Measurements from ENCODE around the gene MEI1. TPM values are rescaled to one million over a fixed set of nuclear protein-coding genes. Genes with fewer than 3 reads are reported as not detected.

The MEI1 gene
- total RNA-seq, 2 experiments from 2014 or later: 54.6 to 60.0 TPM

GRCh38 chr22:41780746-41781505 is 81.6 kb downstream of the MEI1 start:
- Mint-ChIP-seq H3K4me3 (peak overlapping the region; percentile 78), H3K27ac (peak overlapping the region; percentile 97), H3K27me3 (no peaks in the 10 kb centered on the region), H3K36me3 (ENCODE audit: low read depth) (peaks cover 9% of the 10 kb centered on the region), H3K9me3 (no peaks in the 10 kb centered on the region), H3K4me1 (peaks cover 46% of the 10 kb centered on the region)
- CTCF ChIA-PET: interaction anchor here (0.9 to 6.1 kb wide), 13 partner anchors 8 to 378 kb away, joined by 3 to 38 read pairs (median 6); partner anchors contain the start of gene CCDC134
- POLR2A ChIA-PET: interaction anchor here (0.6 to 4.1 kb wide), 3 partner anchors 20 to 82 kb away, joined by 3 to 39 read pairs (median 6); partner anchors contain the start of genes CCDC134 and MEI1
- DNase-seq: peak; percentile 97

DNA sequence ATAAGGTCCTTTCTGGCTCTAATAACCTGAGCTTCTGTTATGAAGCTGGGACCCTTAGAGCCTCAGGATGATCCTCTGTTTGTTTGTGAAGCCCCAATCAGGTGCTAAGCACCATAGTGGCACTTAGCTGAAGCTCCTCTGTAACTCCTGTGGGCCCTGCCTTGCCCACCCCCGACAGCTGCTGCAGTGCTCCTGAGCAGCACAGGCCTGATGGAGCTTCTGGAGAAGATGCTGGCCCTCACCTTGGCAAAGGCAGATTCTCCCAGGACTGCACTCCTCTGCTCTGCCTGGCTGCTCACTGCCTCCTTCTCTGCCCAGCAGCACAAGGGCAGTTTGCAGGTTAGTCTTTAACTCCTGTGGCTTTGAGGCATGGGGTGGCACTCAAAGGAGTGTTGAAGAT is 82.2 kb downstream of the MEI1 start:
- Mint-ChIP-seq H3K9me3 (no peaks in the 10 kb centered on the region), H3K27ac (peak overlapping the region; percentile 97), H3K36me3 (ENCODE audit: low read depth) (peaks cover 11% of the 10 kb centered on the region), H3K4me1 (peaks cover 48% of the 10 kb centered on the region), H3K27me3 (no peaks in the 10 kb centered on the region), H3K4me3 (peak overlapping the region; percentile 78)
- ChIA-PET POLR2A (interaction anchor here (0.6 to 4.1 kb wide), 3 partner anchors 19 to 83 kb away, joined by 3 to 39 read pairs (median 6); partner anchors contain the start of genes CCDC134 and MEI1), CTCF (interaction anchor here (0.9 to 6.1 kb wide), 13 partner anchors 9 to 378 kb away, joined by 3 to 38 read pairs (median 5); partner anchors contain the start of gene CCDC134)
- no peak for DNase-seq

GRCh38 chr22:41782316-41782715 is 83.0 kb downstream of the MEI1 start:
- H3K36me3 Mint-ChIP-seq (ENCODE audit: low read depth): peaks cover 17% of the 10 kb centered on the region
- peak overlapping the region; percentile 97 for H3K27ac Mint-ChIP-seq
- no peaks in the 10 kb centered on the region for H3K9me3 Mint-ChIP-seq
- H3K4me1 Mint-ChIP-seq: peaks cover 56% of the 10 kb centered on the region
- H3K27me3 Mint-ChIP-seq: no peaks in the 10 kb centered on the region
- ChIA-PET POLR2A (interaction anchor here (4.1 kb wide), 1 partner anchor 18 kb away, joined by 39 read pairs; the partner anchor contains the start of gene CCDC134), CTCF (interaction anchor here (0.7 to 6.1 kb wide), 8 partner anchors 9 to 143 kb away, joined by 3 to 38 read pairs (median 6); partner anchors contain the start of gene CCDC134)
- DNase-seq: peak; percentile 46
- peak overlapping the region; percentile 78 for H3K4me3 Mint-ChIP-seq

GRCh38 chr22:41782751-41783150 is 83.4 kb downstream of the MEI1 start:
- POLR2A ChIA-PET: interaction anchor here (4.1 kb wide), 1 partner anchor 18 kb away, joined by 39 read pairs; the partner anchor contains the start of gene CCDC134
- Mint-ChIP-seq H3K27ac (peak overlapping the region; percentile 97), H3K27me3 (no peaks in the 10 kb centered on the region), H3K9me3 (no peaks in the 10 kb centered on the region), H3K4me1 (peaks cover 58% of the 10 kb centered on the region), H3K4me3 (peak overlapping the region; percentile 78), H3K36me3 (ENCODE audit: low read depth) (peaks cover 17% of the 10 kb centered on the region)
- no peak for DNase-seq
- CTCF ChIA-PET: interaction anchor here (0.7 to 6.1 kb wide), 7 partner anchors 8 to 143 kb away, joined by 3 to 38 read pairs (median 7); partner anchors contain the start of gene CCDC134

GRCh38 chr22:41787331-41787730 is 88.0 kb downstream of the MEI1 start:
- H3K27ac Mint-ChIP-seq: no peak overlapping the region
- ChIA-PET POLR2A (interaction anchor here (1.7 kb wide), 1 partner anchor 13 kb away, joined by 10 read pairs; the partner anchor contains the start of gene CCDC134), CTCF (interaction anchor here (0.8 to 5.9 kb wide), 4 partner anchors 10 to 137 kb away, joined by 3 to 25 read pairs (median 3); partner anchors contain the start of gene CCDC134)
- DNase-seq: no peak
- peaks cover 40% of the 10 kb centered on the region for H3K4me1 Mint-ChIP-seq
- no peaks in the 10 kb centered on the region for H3K9me3 Mint-ChIP-seq
- H3K4me3 Mint-ChIP-seq: no peak overlapping the region
- peaks cover 45% of the 10 kb centered on the region for H3K36me3 Mint-ChIP-seq (ENCODE audit: low read depth)
- no peaks in the 10 kb centered on the region for H3K27me3 Mint-ChIP-seq

DNA sequence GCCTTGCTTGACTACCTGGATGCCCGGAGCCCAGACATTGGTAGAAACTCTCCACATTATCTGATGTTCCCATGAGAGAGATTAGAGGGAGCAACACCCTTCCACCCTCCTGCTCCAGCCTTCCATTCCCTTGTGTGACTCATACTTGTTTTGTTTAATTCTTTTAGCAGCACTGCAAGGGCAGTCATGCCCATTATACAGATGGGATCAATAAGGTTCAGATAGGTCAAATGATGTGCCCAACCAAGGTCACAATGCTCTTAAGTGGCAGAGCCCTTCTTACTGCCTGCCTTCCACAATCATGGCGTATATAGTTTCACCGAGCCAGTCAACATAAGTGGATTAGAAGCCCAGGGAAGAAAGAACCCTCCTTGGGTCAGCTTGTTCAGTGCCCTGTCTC is 94.6 kb downstream of the MEI1 start:
- peaks cover 50% of the 10 kb centered on the region for H3K36me3 Mint-ChIP-seq (ENCODE audit: low read depth)
- H3K4me1 Mint-ChIP-seq: peaks cover 3% of the 10 kb centered on the region
- no peaks in the 10 kb centered on the region for H3K9me3 Mint-ChIP-seq
- ChIA-PET POLR2A (no interaction called here), CTCF (interaction anchor here (0.6 to 4.1 kb wide), 2 partner anchors 12 to 82 kb away, joined by 3 to 19 read pairs; no protein-coding TSS in a partner anchor)
- no peaks in the 10 kb centered on the region for H3K27me3 Mint-ChIP-seq
- DNase-seq: no peak
- no peak overlapping the region for H3K4me3 Mint-ChIP-seq
- no peak overlapping the region for H3K27ac Mint-ChIP-seq

DNA sequence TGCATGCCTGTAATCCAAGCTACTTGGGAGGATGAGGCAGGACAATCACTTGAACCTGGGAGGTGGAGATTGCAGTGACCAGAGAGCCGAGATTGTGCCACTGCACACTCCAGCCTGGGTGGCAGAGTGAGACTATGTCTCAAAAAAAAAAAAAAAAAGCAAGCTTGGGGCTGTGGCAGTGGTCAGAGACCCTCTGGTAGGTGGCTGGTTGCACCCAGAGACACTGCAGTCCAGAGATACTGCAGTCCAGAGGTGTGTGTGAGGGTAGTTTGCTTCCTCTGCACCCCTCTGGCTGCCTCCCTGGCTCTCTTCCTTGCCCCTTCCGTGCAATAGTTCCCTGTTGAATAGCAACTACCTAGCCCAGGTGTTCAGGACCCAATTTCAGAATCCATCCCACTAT is 99.4 kb downstream of the MEI1 start:
- ChIA-PET CTCF (interaction anchor here (0.5 to 4.1 kb wide), 10 partner anchors 10 to 142 kb away, joined by 3 to 38 read pairs (median 8); no protein-coding TSS in a partner anchor), POLR2A (no interaction called here)
- Mint-ChIP-seq H3K27ac (peak overlapping the region; percentile 98), H3K9me3 (no peaks in the 10 kb centered on the region), H3K27me3 (no peaks in the 10 kb centered on the region), H3K36me3 (ENCODE audit: low read depth) (peaks cover 24% of the 10 kb centered on the region), H3K4me3 (peak overlapping the region; percentile 99), H3K4me1 (peaks cover 32% of the 10 kb centered on the region)
- DNase-seq: no peak

DNA sequence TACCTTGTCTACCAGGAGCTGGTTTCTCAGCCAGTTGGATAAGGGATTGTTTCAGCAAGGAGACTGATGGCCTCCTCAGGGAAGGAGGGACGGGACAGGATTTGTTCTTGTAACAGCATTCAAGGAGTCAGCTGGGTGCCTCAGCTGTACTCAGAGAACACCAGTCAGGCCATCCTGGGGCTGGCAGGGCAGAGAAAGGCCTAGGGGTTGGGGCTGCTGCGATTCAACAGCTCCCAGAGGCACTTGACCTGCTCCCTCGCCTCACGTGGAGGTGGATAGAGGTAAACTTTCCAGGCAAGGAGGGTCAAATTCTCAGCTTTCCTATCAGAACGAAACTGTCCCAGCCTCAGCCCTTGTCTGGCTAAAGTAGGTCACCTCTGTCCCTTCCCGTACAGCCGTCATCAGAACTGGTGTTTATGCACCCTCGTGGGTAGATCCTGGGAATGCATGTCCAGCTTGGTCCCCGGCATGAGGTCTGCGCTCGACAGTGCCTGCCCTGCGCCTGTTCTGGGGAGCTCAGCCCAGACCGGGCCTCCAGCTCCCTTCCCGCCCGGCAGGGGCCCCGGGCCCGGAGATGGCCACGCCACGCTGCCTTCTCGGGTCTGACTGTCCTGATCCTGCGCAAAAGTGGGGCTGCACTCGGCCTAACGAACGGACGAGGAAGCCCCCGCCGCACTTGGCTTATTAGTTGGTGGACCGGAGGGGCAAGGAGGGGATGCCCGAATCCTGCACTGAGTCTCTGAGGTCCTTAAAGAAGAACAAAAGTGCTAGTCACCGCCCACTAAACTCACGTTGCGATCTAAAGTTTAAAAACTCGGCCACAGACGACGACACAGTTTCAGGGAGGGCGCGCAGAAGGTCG is 100.4 kb downstream of the MEI1 start:
- no peaks in the 10 kb centered on the region for H3K9me3 Mint-ChIP-seq
- POLR2A ChIA-PET: interaction anchor here (0.6 to 2.7 kb wide), 6 partner anchors 12 to 593 kb away, joined by 3 to 39 read pairs (median 6); partner anchors contain the start of gene SREBF2
- no peak for DNase-seq

GRCh38 chr22:41800348-41801146 is 101.2 kb downstream of the MEI1 start, which contains the start of gene CCDC134:
Gene CCDC134, plus strand, starts transcription at chr22:41800679. Its CDS starts 8,212 bp downstream, at chr22:41808891.
- ChIA-PET CTCF (interaction anchor here (0.5 to 4.1 kb wide), 16 partner anchors 8 to 706 kb away, joined by 3 to 38 read pairs (median 6); partner anchors contain the start of genes CENPM and MEI1), POLR2A (interaction anchor here (0.6 to 2.7 kb wide), 10 partner anchors 13 to 592 kb away, joined by 3 to 39 read pairs (median 4); partner anchors contain the start of gene SREBF2)
- H3K4me1 Mint-ChIP-seq: peaks cover 47% of the 10 kb centered on the region
- peaks cover 12% of the 10 kb centered on the region for H3K36me3 Mint-ChIP-seq (ENCODE audit: low read depth)
- no peaks in the 10 kb centered on the region for H3K27me3 Mint-ChIP-seq
- H3K9me3 Mint-ChIP-seq: no peaks in the 10 kb centered on the region
- H3K27ac Mint-ChIP-seq: peak within 1 kb of the TSS; percentile 98
- DNase-seq: peak; percentile 91
- H3K4me3 Mint-ChIP-seq: peak within 1 kb of the TSS; percentile 99

More for the DNA sequence above, 100.4 kb downstream of the MEI1 start:
- CTCF ChIA-PET: interaction anchor here (0.5 to 4.1 kb wide), 16 partner anchors 9 to 147 kb away, joined by 3 to 38 read pairs (median 6); partner anchors contain the start of genes CENPM and MEI1
- H3K27me3 Mint-ChIP-seq: no peaks in the 10 kb centered on the region
- peaks cover 15% of the 10 kb centered on the region for H3K36me3 Mint-ChIP-seq (ENCODE audit: low read depth)
- H3K27ac Mint-ChIP-seq: peak overlapping the region; percentile 98
- peak overlapping the region; percentile 99 for H3K4me3 Mint-ChIP-seq
- peaks cover 40% of the 10 kb centered on the region for H3K4me1 Mint-ChIP-seq

DNA sequence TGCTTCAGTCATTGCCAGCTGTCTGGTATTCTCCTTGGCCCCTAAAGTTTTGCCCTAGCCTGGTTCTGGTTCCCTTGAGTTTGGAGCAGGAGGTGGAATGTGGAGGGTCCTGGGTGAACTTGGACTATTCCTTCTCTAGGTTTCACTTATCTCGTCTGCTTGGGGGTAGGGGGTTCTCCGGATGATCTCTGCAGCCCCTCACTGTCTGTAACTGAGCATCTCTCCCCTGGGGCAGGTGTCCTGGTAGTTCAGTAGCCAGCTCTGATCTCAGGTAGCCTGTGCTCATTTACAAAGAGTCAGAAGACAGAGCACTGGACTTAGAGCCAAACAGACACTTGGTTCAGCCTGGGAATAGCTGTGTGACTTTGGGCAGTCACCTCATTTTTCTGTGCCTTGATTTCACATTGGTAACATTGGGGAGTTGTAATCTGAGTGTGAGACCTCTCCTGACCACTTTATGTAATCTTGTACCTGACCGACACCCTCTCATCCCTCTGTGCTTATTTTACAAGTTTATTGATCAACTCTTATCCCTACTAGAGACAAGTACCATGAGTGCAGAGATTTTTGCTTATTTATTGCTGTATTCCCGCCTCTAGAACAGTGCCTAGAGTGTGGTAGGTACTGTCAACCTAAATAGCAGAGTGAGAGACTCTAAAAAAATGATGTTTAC is 102.0 kb downstream of the MEI1 start:
- POLR2A ChIA-PET: interaction anchor here (0.7 to 2.7 kb wide), 8 partner anchors 14 to 139 kb away, joined by 3 to 39 read pairs (median 3); partner anchors contain the start of gene SREBF2
- H3K9me3 Mint-ChIP-seq: no peaks in the 10 kb centered on the region
- no peak for DNase-seq
- H3K27ac Mint-ChIP-seq: peak overlapping the region; percentile 98
- H3K36me3 Mint-ChIP-seq (ENCODE audit: low read depth): peaks cover 9% of the 10 kb centered on the region
- CTCF ChIA-PET: interaction anchor here (0.5 to 4.1 kb wide), 6 partner anchors 12 to 705 kb away, joined by 3 to 38 read pairs (median 6); partner anchors contain the start of gene CENPM
- H3K27me3 Mint-ChIP-seq: no peaks in the 10 kb centered on the region
- peaks cover 48% of the 10 kb centered on the region for H3K4me1 Mint-ChIP-seq
- peak overlapping the region; percentile 99 for H3K4me3 Mint-ChIP-seq
